PC-3 (cell line): ENCODE measurements around the gene RNF151. TPM values are rescaled to one million over a fixed set of nuclear protein-coding genes. Genes with fewer than 3 reads are reported as not detected.

Source experiments
- ATAC-seq: fragments of 200-7000 bp; cut with Tn5 transposase; 2 replicates; pipeline ENCODE4 v1.9.1; 2020; ENCODE audit warnings: mild to moderate bottlenecking, moderate library complexity
- BruUV-seq: library from RNA; stranded (reverse); fragments of 400-500 nt; replicated peaks from 2 replicates; lab custom pipeline; 2021; lab: Mats Ljungman, UMichigan
- CTCF ChIA-PET: fragments of 300-600 bp; sonication (Branson Sonifier 250); formaldehyde crosslinking; loops from one replicate; lab custom pipeline; 2022; ENCODE audit warnings: antibody characterized with exemption; lab: Charles Lee
- POLR2A ChIA-PET: fragments of 300-600 bp; sonication (Branson Sonifier 250); formaldehyde crosslinking; loops from one replicate; lab custom pipeline; 2022; ENCODE audit warnings: antibody characterized with exemption; ENCODE audit not compliant: unreplicated experiment; lab: Charles Lee
- DNase-seq: peaks from one replicate; pipeline ENCODE4 v3.0.0-alpha.2; 2015
- H2AFZ ChIP-seq: fragments of 300-600 bp; sonication (generic); 2 replicates; pipeline ENCODE4 v1.6.0; 2016; ENCODE audit warnings: antibody characterized with exemption, low read length
- H3F3A ChIP-seq: fragments of 300-600 bp; sonication (generic); one replicate; pipeline ENCODE4 v1.6.0; 2017; ENCODE audit warnings: antibody characterized with exemption, low read length, control low read depth, mild to moderate bottlenecking; ENCODE audit not compliant: unreplicated experiment
- H3K27ac ChIP-seq: fragments of 300-600 bp; sonication (generic); 2 replicates; pipeline ENCODE4 v1.5.1; 2016; ENCODE audit warnings: mild to moderate bottlenecking, low read length
- H3K27me3 ChIP-seq: fragments of 300-600 bp; sonication (generic); 2 replicates; pipeline ENCODE4 v1.6.1; 2016; ENCODE audit warnings: low read length, mixed read lengths
- H3K36me3 ChIP-seq: fragments of 300-600 bp; sonication (generic); 2 replicates; pipeline ENCODE4 v1.6.1; 2016; ENCODE audit warnings: low read depth, mixed run types, low read length, mixed read lengths
- H3K4me1 ChIP-seq: fragments of 300-600 bp; sonication (generic); 2 replicates; pipeline ENCODE4 v1.5.1; 2016; ENCODE audit warnings: low read length; ENCODE audit not compliant: insufficient read depth
- H3K4me2 ChIP-seq: fragments of 300-600 bp; sonication (generic); 2 replicates; pipeline ENCODE4 v1.6.0; 2016; ENCODE audit warnings: low read length
- H3K4me3 ChIP-seq: fragments of 300-600 bp; sonication (generic); 2 replicates; pipeline ENCODE4 v1.5.1; 2016; ENCODE audit warnings: mild to moderate bottlenecking, low read length, mixed read lengths
- H3K79me2 ChIP-seq: fragments of 300-600 bp; sonication (generic); 2 replicates; pipeline ENCODE4 v1.6.1; 2017; ENCODE audit warnings: low read length, mixed read lengths
- H3K9ac ChIP-seq: fragments of 300-600 bp; sonication (generic); 2 replicates; pipeline ENCODE4 v1.6.0; 2016; ENCODE audit warnings: mild to moderate bottlenecking, low read length
- H3K9me2 ChIP-seq: fragments of 300-600 bp; sonication (generic); replicated peaks from 2 replicates; pipeline ENCODE4 v1.6.1; 2016; ENCODE audit warnings: mixed run types, low read length, mixed read lengths
- H3K9me3 ChIP-seq: fragments of 300-600 bp; sonication (generic); 2 replicates; pipeline ENCODE4 v1.6.1; 2016; ENCODE audit warnings: low read length, mixed read lengths
- H4K20me1 ChIP-seq: fragments of 300-600 bp; sonication (generic); 2 replicates; pipeline ENCODE4 v1.6.1; 2016; ENCODE audit warnings: low read length, mixed read lengths
- EZH2 ChIP-seq: fragments of 300-600 bp; sonication (generic); IDR thresholded peaks from one replicate; pipeline ENCODE4 v1.6.1; 2017; ENCODE audit warnings: antibody characterized with exemption, mild to moderate bottlenecking, low read length; ENCODE audit not compliant: unreplicated experiment
- EZH2phosphoT487 ChIP-seq: fragments of 300-600 bp; sonication (generic); IDR thresholded peaks from 2 replicates; pipeline ENCODE4 v1.6.1; 2018; ENCODE audit warnings: mild to moderate bottlenecking, antibody characterized with exemption, low read length, borderline replicate concordance
- intact Hi-C: fragments of 100-400 bp; cut with micrococcal nuclease; formaldehyde crosslinking; loops from 2 replicates; pipeline ENCODE4 v1.9.0; 2023
- total RNA-seq: library from RNA; depleted of rRNA; stranded (reverse); fragments of >200 nt; gene quantifications from 2 replicates; pipeline ENCODE4 v1.2.3, GENCODE V29; 2014
- TF ChIP-seq, protein P1 (sequence below): fragments of 300-600 bp; sonication (generic); conservative IDR thresholded peaks from 2 replicates; pipeline ENCODE4 v1.5.1; 2017; ENCODE audit warnings: antibody characterized with exemption, low read depth, mild to moderate bottlenecking, low read length

RNF151 gene
- total RNA-seq, 1 experiment from 2014 or later = not detected

DNA sequence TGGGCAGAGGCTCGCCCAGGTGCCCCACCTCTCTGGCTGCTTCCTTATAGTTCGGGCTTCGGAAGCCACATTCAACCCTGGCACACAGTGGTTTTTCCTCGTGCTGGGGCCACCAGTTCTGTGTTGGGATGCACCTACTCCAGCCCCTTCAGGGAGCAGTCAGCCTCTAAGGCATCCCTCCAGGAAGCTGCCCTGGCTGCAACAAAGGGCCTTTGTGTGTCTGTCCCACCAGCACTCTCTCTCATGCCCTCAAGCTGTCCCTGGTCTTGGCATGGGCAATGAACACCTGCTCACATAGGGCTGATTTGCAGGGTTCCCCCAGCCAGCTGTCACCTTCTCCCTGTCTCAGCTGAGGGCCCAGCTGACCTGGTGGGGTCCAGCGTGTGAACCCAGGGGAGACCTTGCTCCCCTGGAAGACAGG is 15.4 kb downstream of the RNF151 start:
- no peak overlapping the region for H3K9ac ChIP-seq
- CTCF ChIA-PET = no interaction called here
- no TSS peak for BruUV-seq
- H3K79me2 ChIP-seq = peaks cover 19% of the 10 kb centered on the region
- peaks cover 47% of the 10 kb centered on the region for H3K4me1 ChIP-seq
- H3K36me3 ChIP-seq = no peaks in the 10 kb centered on the region; the same call in 1 of the 2 replicates
- H3K4me2 ChIP-seq = no peak overlapping the region
- DNase-seq (peak; percentile 56), ATAC-seq (peak; percentile 3; the same call in 1 of the 2 replicates)
- H3K9me3 ChIP-seq = no peaks in the 10 kb centered on the region
- no peak overlapping the region for H2AFZ ChIP-seq
- intact Hi-C loops = no loop called here
- H3K27me3 ChIP-seq = no peaks in the 10 kb centered on the region
- no peaks in the 10 kb centered on the region for H3K9me2 ChIP-seq
- H3K27ac ChIP-seq = no peak overlapping the region
- no peak overlapping the region for H3K4me3 ChIP-seq
- no peak for TF ChIP-seq EZH2
- TF ChIP-seq EZH2phosphoT487 = no peak
- TF ChIP-seq, protein P1, sequence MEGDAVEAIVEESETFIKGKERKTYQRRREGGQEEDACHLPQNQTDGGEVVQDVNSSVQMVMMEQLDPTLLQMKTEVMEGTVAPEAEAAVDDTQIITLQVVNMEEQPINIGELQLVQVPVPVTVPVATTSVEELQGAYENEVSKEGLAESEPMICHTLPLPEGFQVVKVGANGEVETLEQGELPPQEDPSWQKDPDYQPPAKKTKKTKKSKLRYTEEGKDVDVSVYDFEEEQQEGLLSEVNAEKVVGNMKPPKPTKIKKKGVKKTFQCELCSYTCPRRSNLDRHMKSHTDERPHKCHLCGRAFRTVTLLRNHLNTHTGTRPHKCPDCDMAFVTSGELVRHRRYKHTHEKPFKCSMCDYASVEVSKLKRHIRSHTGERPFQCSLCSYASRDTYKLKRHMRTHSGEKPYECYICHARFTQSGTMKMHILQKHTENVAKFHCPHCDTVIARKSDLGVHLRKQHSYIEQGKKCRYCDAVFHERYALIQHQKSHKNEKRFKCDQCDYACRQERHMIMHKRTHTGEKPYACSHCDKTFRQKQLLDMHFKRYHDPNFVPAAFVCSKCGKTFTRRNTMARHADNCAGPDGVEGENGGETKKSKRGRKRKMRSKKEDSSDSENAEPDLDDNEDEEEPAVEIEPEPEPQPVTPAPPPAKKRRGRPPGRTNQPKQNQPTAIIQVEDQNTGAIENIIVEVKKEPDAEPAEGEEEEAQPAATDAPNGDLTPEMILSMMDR = no peak
- H4K20me1 ChIP-seq = no peaks in the 10 kb centered on the region
- peaks cover 3% of the 10 kb centered on the region for H3F3A ChIP-seq
- POLR2A ChIA-PET = interaction anchor here (0.6 kb wide), 1 partner anchor 17 kb away, joined by 9 read pairs; the partner anchor contains the start of gene RPS2

DNA sequence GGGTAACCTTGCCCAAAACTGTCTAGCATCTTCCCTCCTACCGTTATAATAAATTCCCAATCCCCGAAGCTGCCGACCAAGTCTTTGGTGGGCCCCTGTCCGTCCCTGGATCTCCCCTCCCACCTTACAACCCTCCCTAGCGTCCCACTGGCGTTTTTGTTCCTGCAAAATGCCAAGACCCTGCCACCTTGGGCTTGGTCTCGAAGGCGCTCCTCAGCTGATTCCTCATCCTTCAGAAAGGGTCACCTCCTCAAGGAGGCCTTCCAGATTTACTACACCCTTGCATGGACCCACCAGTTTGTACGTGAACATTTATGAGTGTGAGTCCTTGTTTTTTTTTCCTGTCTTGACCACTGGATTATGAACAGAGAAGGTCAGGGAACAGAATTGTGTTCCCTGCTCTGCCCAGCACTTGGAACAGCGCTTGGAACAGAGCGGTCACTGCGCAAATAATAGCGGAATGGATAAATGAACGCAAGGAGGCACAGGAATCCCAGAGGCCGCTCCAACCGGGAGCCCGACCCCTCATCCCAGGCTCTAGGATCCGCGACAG is 16.4 kb downstream of the RNF151 start:
- no peaks in the 10 kb centered on the region for H4K20me1 ChIP-seq
- TF ChIP-seq, protein P1 = no peak
- no peak for TF ChIP-seq EZH2phosphoT487
- no peak for TF ChIP-seq EZH2
- intact Hi-C loops = no loop called here
- no TSS peak for BruUV-seq
- H3K9me3 ChIP-seq = no peaks in the 10 kb centered on the region
- ChIA-PET POLR2A (no interaction called here), CTCF (no interaction called here)
- H3K79me2 ChIP-seq = peaks cover 19% of the 10 kb centered on the region
- H3K9me2 ChIP-seq = no peaks in the 10 kb centered on the region
- no peak for ATAC-seq
- peak overlapping the region; percentile 90 for H3K4me3 ChIP-seq
- H3K27me3 ChIP-seq = no peaks in the 10 kb centered on the region
- peaks cover 3% of the 10 kb centered on the region for H3F3A ChIP-seq
- H2AFZ ChIP-seq = no peak overlapping the region
- H3K4me2 ChIP-seq = peak overlapping the region; percentile 95
- H3K27ac ChIP-seq = no peak overlapping the region
- no peaks in the 10 kb centered on the region; the same call in 1 of the 2 replicates for H3K36me3 ChIP-seq
- no peak for DNase-seq
- H3K4me1 ChIP-seq = peaks cover 47% of the 10 kb centered on the region
- H3K9ac ChIP-seq = no peak overlapping the region
